SK-N-SH treated with all-trans-retinoic acid at 6 μM for 48 hours (cell line): ENCODE results near the gene MGAT5B.

ENCODE experiments used
- ATAC-seq: fragments of 200-7000 bp; cut with Tn5 transposase; 3 replicates; pipeline ENCODE4 v1.9.1; 2020; ENCODE audit warnings: mild to moderate bottlenecking, moderate library complexity
- BACH2 ChIP-seq: fragments of 250-450 bp; sonication (Bioruptor Pico); IDR thresholded peaks from 2 replicates; pipeline ENCODE4 v1.9.0; 2021; ENCODE audit warnings: mild to moderate bottlenecking, borderline replicate concordance
- CREB5 ChIP-seq: fragments of 250-450 bp; sonication (Bioruptor Pico); IDR thresholded peaks from 2 replicates; pipeline ENCODE4 v1.5.1; 2020; ENCODE audit warnings: low read depth, mild to moderate bottlenecking, moderate library complexity
- CSDC2 ChIP-seq: fragments of 250-450 bp; sonication (Bioruptor Pico); IDR thresholded peaks from 2 replicates; pipeline ENCODE4 v1.5.0; 2020; ENCODE audit warnings: mild to moderate bottlenecking, moderate library complexity
- CSRNP3 ChIP-seq: fragments of 250-450 bp; sonication (Bioruptor Pico); IDR thresholded peaks from 2 replicates; pipeline ENCODE4 v1.5.1; 2021; ENCODE audit warnings: mild to moderate bottlenecking, moderate library complexity
- ESRRG ChIP-seq: fragments of 250-450 bp; sonication (Bioruptor Pico); IDR thresholded peaks from 2 replicates; pipeline ENCODE4 v1.6.1; 2021; ENCODE audit warnings: mild to moderate bottlenecking
- GLIS3 ChIP-seq: fragments of 250-450 bp; sonication (Bioruptor Pico); IDR thresholded peaks from 2 replicates; pipeline ENCODE4 v1.5.0; 2020; ENCODE audit warnings: mild to moderate bottlenecking, moderate library complexity
- ISL1 ChIP-seq: fragments of 250-450 bp; sonication (Bioruptor Pico); IDR thresholded peaks from 2 replicates; pipeline ENCODE4 v2.1.2; 2022; ENCODE audit warnings: mild to moderate bottlenecking, moderate library complexity
- OSR1 ChIP-seq: fragments of 250-450 bp; sonication (Bioruptor Pico); IDR thresholded peaks from 2 replicates; pipeline ENCODE4 v1.8.0; 2022; ENCODE audit warnings: moderate library complexity, mild to moderate bottlenecking, inconsistent platforms
- PATZ1 ChIP-seq: fragments of 250-450 bp; sonication (Bioruptor Pico); IDR thresholded peaks from 2 replicates; pipeline ENCODE4 v1.8.0; 2020; ENCODE audit warnings: mild to moderate bottlenecking, moderate library complexity, borderline replicate concordance
- PPARA ChIP-seq: fragments of 250-450 bp; sonication (Bioruptor Pico); IDR thresholded peaks from 2 replicates; pipeline ENCODE4 v1.5.0; 2020; ENCODE audit warnings: mild to moderate bottlenecking, borderline replicate concordance
- RARB ChIP-seq: fragments of 250-450 bp; sonication (Bioruptor Pico); IDR thresholded peaks from 2 replicates; pipeline ENCODE4 v1.8.0; 2021; ENCODE audit warnings: mild to moderate bottlenecking, moderate library complexity
- SNAI2 ChIP-seq: fragments of 250-450 bp; sonication (Bioruptor Pico); IDR thresholded peaks from 2 replicates; pipeline ENCODE4 v1.5.0; 2020; ENCODE audit warnings: mild to moderate bottlenecking, moderate library complexity
- TCF4 ChIP-seq: fragments of 250-450 bp; sonication (Bioruptor Pico); IDR thresholded peaks from 2 replicates; pipeline ENCODE4 v1.8.0; 2021; ENCODE audit warnings: mild to moderate bottlenecking, moderate library complexity, borderline replicate concordance
- TOX ChIP-seq: fragments of 250-450 bp; sonication (Bioruptor Pico); IDR thresholded peaks from 2 replicates; pipeline ENCODE4 v1.8.0; 2021; ENCODE audit warnings: mild to moderate bottlenecking, moderate library complexity, borderline replicate concordance
- TSHZ2 ChIP-seq: fragments of 250-450 bp; sonication (Bioruptor Pico); IDR thresholded peaks from 2 replicates; pipeline ENCODE4 v1.5.0; 2020; ENCODE audit warnings: mild to moderate bottlenecking, moderate library complexity
- ZC3H10 ChIP-seq: fragments of 250-450 bp; sonication (Bioruptor Pico); IDR thresholded peaks from 2 replicates; pipeline ENCODE4 v1.5.1; 2021; ENCODE audit warnings: mild to moderate bottlenecking, moderate library complexity
- ZFP30 ChIP-seq: fragments of 450-650 bp; formaldehyde crosslinking; IDR thresholded peaks from 2 replicates; pipeline ENCODE4 v1.5.0; 2022; ENCODE audit warnings: mild to moderate bottlenecking, moderate library complexity
- ZNF565 ChIP-seq: fragments of 450-650 bp; formaldehyde crosslinking; conservative IDR thresholded peaks from 2 replicates; pipeline ENCODE4 v1.5.0; 2020; ENCODE audit warnings: low read depth, mild to moderate bottlenecking, moderate library complexity
- ZNF70 ChIP-seq: fragments of 450-650 bp; formaldehyde crosslinking; IDR thresholded peaks from 2 replicates; pipeline ENCODE4 v1.5.0; 2020; ENCODE audit warnings: mild to moderate bottlenecking, moderate library complexity
- ZNF8 ChIP-seq: fragments of 450-650 bp; formaldehyde crosslinking; IDR thresholded peaks from 2 replicates; pipeline ENCODE4 v1.5.0; 2020; ENCODE audit warnings: mild to moderate bottlenecking, moderate library complexity

MGAT5B gene

GRCh38 chr17:76868176-76868668 lies at the start of gene MGAT5B:
Gene MGAT5B (plus strand): TSS chr17:76868404. CDS start chr17:76869030, 626 bp downstream.
- peak; percentile 75 for ATAC-seq

GRCh38 chr17:76820039-76820438 lies 48.2 kb upstream of the MGAT5B start:
- TF ChIP-seq CSRNP3 (CRISPR knock-in tag), result no peak
- no peak for TF ChIP-seq OSR1 (CRISPR knock-in tag)
- no peak for TF ChIP-seq ZNF8
- no peak for TF ChIP-seq CREB5 (CRISPR knock-in tag)
- no peak for TF ChIP-seq ESRRG (CRISPR knock-in tag)
- no peak for TF ChIP-seq TSHZ2
- no peak for TF ChIP-seq ISL1
- TF ChIP-seq TCF4, result no peak
- no peak for TF ChIP-seq SNAI2 (CRISPR knock-in tag)
- no peak for TF ChIP-seq CSDC2 (CRISPR knock-in tag)
- no peak for TF ChIP-seq ZC3H10 (CRISPR knock-in tag)
- no peak for TF ChIP-seq BACH2 (CRISPR knock-in tag)
- TF ChIP-seq ZFP30, result no peak
- no peak for TF ChIP-seq GLIS3 (CRISPR knock-in tag)
- no peak for TF ChIP-seq TOX (CRISPR knock-in tag)
- no peak for TF ChIP-seq PATZ1 (CRISPR knock-in tag)
- TF ChIP-seq RARB (CRISPR knock-in tag), result no peak
- no peak for TF ChIP-seq ZNF70
- no peak for TF ChIP-seq PPARA (CRISPR knock-in tag)
- no peak for ATAC-seq

More at GRCh38 chr17:76868176-76868668, at the start of gene MGAT5B:
- no peak for TF ChIP-seq ZNF565 (CRISPR knock-in tag)
- peak; percentile 21; the same call in 1 of the 2 replicates for TF ChIP-seq TSHZ2

- TF ChIP-seq PPARA (CRISPR knock-in tag) (no peak), SNAI2 (CRISPR knock-in tag) (no peak), ZNF565 (CRISPR knock-in tag) (no peak), CSDC2 (CRISPR knock-in tag) (no peak), TCF4 (no peak), ZNF8 (no peak), PATZ1 (CRISPR knock-in tag) (no peak), TOX (CRISPR knock-in tag) (no peak), RARB (CRISPR knock-in tag) (no peak), ZC3H10 (CRISPR knock-in tag) (no peak)
- no peak for ATAC-seq
Observed at GRCh38 chr17:76820561-76820960, 47.6 kb upstream of the MGAT5B start.
